H9 (cell line): Measurements from ENCODE around the gene PDPN. TPM values are rescaled to one million over a fixed set of nuclear protein-coding genes. Genes with fewer than 3 reads are reported as not detected.

Experiments
- DNase-seq: peaks from one replicate; pipeline ENCODE4 v3.0.0-alpha.2; 2017
- H2AFZ ChIP-seq: one replicate; pipeline ENCODE4 v1.6.1; 2013; ENCODE audit warnings: mild to moderate bottlenecking, low read length, control low read depth, moderate library complexity
- H2AK5ac ChIP-seq: 2 replicates; pipeline ENCODE4 v1.6.1; 2013; ENCODE audit warnings: low read length, control low read depth, mixed read lengths; ENCODE audit not compliant: insufficient read length
- H2BK120ac ChIP-seq: one replicate; pipeline ENCODE4 v1.6.1; 2013; ENCODE audit warnings: low read depth, mild to moderate bottlenecking, low read length, control low read depth, inconsistent platforms; ENCODE audit not compliant: poor library complexity, severe bottlenecking
- H2BK12ac ChIP-seq: 2 replicates; pipeline ENCODE4 v1.6.1; 2013; ENCODE audit warnings: low read length, control low read depth, mixed read lengths, low read depth; ENCODE audit not compliant: insufficient read length
- H2BK15ac ChIP-seq: 2 replicates; pipeline ENCODE4 v1.6.1; 2013; ENCODE audit warnings: low read depth, low read length, control low read depth
- H2BK20ac ChIP-seq: one replicate; pipeline ENCODE4 v1.6.1; 2013; ENCODE audit warnings: low read depth, mild to moderate bottlenecking, low read length, control low read depth, inconsistent platforms; ENCODE audit not compliant: poor library complexity, severe bottlenecking
- H2BK5ac ChIP-seq: 2 replicates; pipeline ENCODE4 v1.6.1; 2013; ENCODE audit warnings: low read length, control low read depth, mixed read lengths; ENCODE audit not compliant: insufficient read length
- H3K14ac ChIP-seq: 2 replicates; pipeline ENCODE4 v1.6.1; 2013; ENCODE audit warnings: low read length, control low read depth; ENCODE audit not compliant: insufficient read depth
- H3K18ac ChIP-seq: 2 replicates; pipeline ENCODE4 v1.6.1; 2013; ENCODE audit warnings: low read depth, mild to moderate bottlenecking, mixed read lengths, low read length, control low read depth; ENCODE audit not compliant: insufficient read length
- H3K23ac ChIP-seq: 2 replicates; pipeline ENCODE4 v1.6.1; 2013; ENCODE audit warnings: low read length, control low read depth, mixed read lengths, low read depth; ENCODE audit not compliant: insufficient read length
- H3K23me2 ChIP-seq: 2 replicates; pipeline ENCODE4 v1.6.1; 2013; ENCODE audit warnings: low read depth, mild to moderate bottlenecking, mixed read lengths, low read length, control low read depth; ENCODE audit not compliant: insufficient read length, poor library complexity, severe bottlenecking
- H3K27ac ChIP-seq: 2 replicates; pipeline ENCODE4 v1.5.1; 2013; ENCODE audit warnings: low read length, control low read depth, mixed read lengths, low read depth; ENCODE audit not compliant: insufficient read length
- H3K27me3 ChIP-seq: 2 replicates; pipeline ENCODE4 v1.6.1; 2013; ENCODE audit warnings: low read length, control low read depth, inconsistent platforms; ENCODE audit not compliant: insufficient read depth
- H3K4ac ChIP-seq: 2 replicates; pipeline ENCODE4 v1.6.1; 2013; ENCODE audit warnings: low read depth, mild to moderate bottlenecking, control low read depth, inconsistent platforms, low read length, moderate library complexity
- H3K4me1 ChIP-seq: 2 replicates; pipeline ENCODE4 v1.6.1; 2013; ENCODE audit warnings: low read length, control low read depth, inconsistent platforms; ENCODE audit not compliant: insufficient read depth
- H3K4me2 ChIP-seq: 2 replicates; pipeline ENCODE4 v1.6.1; 2013; ENCODE audit warnings: low read length, control low read depth, mixed read lengths; ENCODE audit not compliant: insufficient read length, insufficient read depth
- H3K56ac ChIP-seq: 2 replicates; pipeline ENCODE4 v1.6.1; 2013; ENCODE audit warnings: low read depth, mild to moderate bottlenecking, mixed read lengths, low read length, control low read depth; ENCODE audit not compliant: insufficient read length
- H3K79me1 ChIP-seq: 2 replicates; pipeline ENCODE4 v1.6.1; 2013; ENCODE audit warnings: low read depth, mild to moderate bottlenecking, moderate library complexity, low read length, control low read depth, inconsistent platforms; ENCODE audit not compliant: insufficient read depth, poor library complexity, severe bottlenecking
- H3K79me2 ChIP-seq: 2 replicates; pipeline ENCODE4 v1.6.1; 2013; ENCODE audit warnings: low read length, control low read depth, inconsistent platforms; ENCODE audit not compliant: insufficient read depth
- H3K9ac ChIP-seq: 2 replicates; pipeline ENCODE4 v1.6.1; 2013; ENCODE audit warnings: low read length, control low read depth, mixed read lengths; ENCODE audit not compliant: insufficient read length; ENCODE audit errors: extremely low read depth
- H3K9me3 ChIP-seq: one replicate; pipeline ENCODE4 v1.6.1; 2013; ENCODE audit warnings: low read depth, low read length, inconsistent platforms; ENCODE audit not compliant: control insufficient read depth
- H3T11ph ChIP-seq: one replicate; pipeline ENCODE4 v1.6.1; 2013; ENCODE audit warnings: mild to moderate bottlenecking, low read length, control low read depth, inconsistent platforms
- H4K20me1 ChIP-seq: one replicate; pipeline ENCODE4 v1.6.1; 2013; ENCODE audit not compliant: control insufficient read depth, insufficient read length, insufficient read depth
- H4K5ac ChIP-seq: 2 replicates; pipeline ENCODE4 v1.6.1; 2013; ENCODE audit warnings: low read depth, mild to moderate bottlenecking, mixed read lengths, low read length, control low read depth; ENCODE audit not compliant: insufficient read length
- H4K8ac ChIP-seq: replicated peaks from 2 replicates; pipeline ENCODE4 v1.6.1; 2013; ENCODE audit warnings: low read length, control low read depth, mixed read lengths, low read depth; ENCODE audit not compliant: insufficient read length
- H4K91ac ChIP-seq: 2 replicates; pipeline ENCODE4 v1.6.1; 2013; ENCODE audit warnings: low read depth, mild to moderate bottlenecking, moderate library complexity, mixed read lengths, low read length, control low read depth; ENCODE audit not compliant: insufficient read length
- H3K27ac Mint-ChIP-seq, 3 experiments: 2 replicates in 2 of 3; 3 replicates in 1 of 3; pipeline ENCODE4 v1.8.0; 2020 to 2021; ENCODE audit warnings: mixed read lengths in 3 of 3, mild to moderate bottlenecking in 1 of 3, moderate library complexity in 1 of 3
- H3K27me3 Mint-ChIP-seq: 2 replicates; pipeline ENCODE4 v1.8.0; 2021; ENCODE audit warnings: low read depth, mild to moderate bottlenecking, moderate library complexity, mixed read lengths
- H3K36me3 Mint-ChIP-seq, 3 experiments: 2 replicates in 2 of 3; 3 replicates in 1 of 3; pipeline ENCODE4 v1.8.0; 2020 to 2021; ENCODE audit warnings: low read depth in 3 of 3, mixed read lengths in 3 of 3; ENCODE audit not compliant: insufficient read depth in 1 of 3
- H3K4me1 Mint-ChIP-seq, 2 experiments: 2 replicates each; pipeline ENCODE4 v1.8.0; 2020; ENCODE audit warnings: mixed read lengths in 2 of 2
- H3K4me3 Mint-ChIP-seq, 2 experiments: 2 replicates in 1 of 2; 3 replicates in 1 of 2; pipeline ENCODE4 v1.8.0; 2020 to 2021; ENCODE audit warnings: mild to moderate bottlenecking in 2 of 2, mixed read lengths in 2 of 2, moderate library complexity in 1 of 2
- H3K9me3 Mint-ChIP-seq, 2 experiments: 2 replicates in 1 of 2; 3 replicates in 1 of 2; pipeline ENCODE4 v1.8.0; 2020; ENCODE audit warnings: mild to moderate bottlenecking in 2 of 2, mixed read lengths in 2 of 2, moderate library complexity in 1 of 2
- CTCF ChIP-seq: fragments of 200-600 bp; sonication (generic); conservative IDR thresholded peaks from 3 replicates; pipeline ENCODE4 v1.8.0; 2021; ENCODE audit warnings: antibody characterized with exemption, mild to moderate bottlenecking
- WGBS: extraction: QIAGEN DNeasy Blood & Tissue Kit; methylation state at CpG from one replicate; pipeline ENCODE4 v1.1.7; 2013; ENCODE audit warnings: missing lambda C conversion rate, low lambda C conversion rate, mixed read lengths; ENCODE audit not compliant: insufficient read length; ENCODE audit errors: extremely low coverage; 5-methylcytosine and 5-hydroxymethylcytosine counted together
- total RNA-seq: library from RNA; stranded (reverse); gene quantifications from 2 replicates; pipeline ENCODE4 v1.2.1, GENCODE V29; 2021

PDPN gene
- total RNA-seq, 1 experiment from 2014 or later: 205 TPM

GRCh38 chr1:13663969-13664368, 80.3 kb downstream of the PDPN start:
- no peak overlapping the region for H2AFZ ChIP-seq
- H4K91ac ChIP-seq: no peak overlapping the region
- H3T11ph ChIP-seq: no peak overlapping the region
- H3K23me2 ChIP-seq: no peaks in the 10 kb centered on the region
- no peak overlapping the region for H3K14ac ChIP-seq
- no peak overlapping the region for H2BK5ac ChIP-seq
- H3K9me3 Mint-ChIP-seq: peaks cover 7 to 8% of the 10 kb centered on the region in 2 experiments
- no peak overlapping the region for H4K5ac ChIP-seq
- H3K4me3 Mint-ChIP-seq: no peak overlapping the region
- no peak for TF ChIP-seq CTCF
- H2BK120ac ChIP-seq: no peak overlapping the region
- H3K27ac Mint-ChIP-seq: no peak overlapping the region
- no CpG with 5 or more reads among the region's 4 CpGs for WGBS
- H4K20me1 ChIP-seq: no peaks in the 10 kb centered on the region
- no peaks in the 10 kb centered on the region for H3K4me1 ChIP-seq
- H3K56ac ChIP-seq: no peak overlapping the region
- peaks cover 3 to 6% (median 5%) of the 10 kb centered on the region in 3 experiments; a peak in 6 of 7 replicates for H3K36me3 Mint-ChIP-seq
- H2BK15ac ChIP-seq: no peak overlapping the region
- H3K79me1 ChIP-seq: no peaks in the 10 kb centered on the region
- no peaks in the 10 kb centered on the region for H3K79me2 ChIP-seq
- no peaks in the 10 kb centered on the region for H3K9me3 ChIP-seq
- no peak overlapping the region for H2BK12ac ChIP-seq
- H2BK20ac ChIP-seq: no peak overlapping the region
- DNase-seq: no peak
- H3K4me1 Mint-ChIP-seq: no peaks in the 10 kb centered on the region
- H3K27me3 ChIP-seq: no peaks in the 10 kb centered on the region
- H3K27ac ChIP-seq: no peak overlapping the region
- no peak overlapping the region for H3K23ac ChIP-seq
- no peak overlapping the region for H3K4ac ChIP-seq
- H4K8ac ChIP-seq: no peak overlapping the region
- no peak overlapping the region for H2AK5ac ChIP-seq
- peaks cover 12% of the 10 kb centered on the region for H3K27me3 Mint-ChIP-seq
- H3K4me2 ChIP-seq: no peak overlapping the region
- H3K9ac ChIP-seq: no peak overlapping the region
- no peak overlapping the region for H3K18ac ChIP-seq
